ENCODE measurements around the gene CENPV.

GRCh38 chr17:16313139-16314090, 39.9 kb downstream of the CENPV start:
- no peak for TF ChIP-seq CTCF (IDR thresholded peaks at IDR 0.05)
- TF ChIP-seq POLR2A (IDR thresholded peaks at IDR 0.05) = no peak
- TF ChIP-seq EP300 (IDR thresholded peaks at IDR 0.05) = no peak
- TF ChIP-seq POLR2AphosphoS5 (IDR thresholded peaks at IDR 0.05) = no peak
